Stimulated activated naive CD4-positive, alpha-beta T cell (primary cell): ENCODE measurements around the gene CFAP74.
"Not testable (repeated sequence)": the region's sequence is repeated elsewhere in the genome, so short reads cannot be mapped to it uniquely, and the experiment has no call there.

Experiments
- DNase-seq, 6 experiments: peaks; one replicate each; lab custom pipeline; 2025; lab: John Stamatoyannopoulos, UW

CFAP74 gene

GRCh38 chr1:1988061-1988945 lies 15.3 kb downstream of the CFAP74 start:
- DNase-seq: no peak

- DNase-seq: no peak
Observed at GRCh38 chr1:1987142-1987510, 16.5 kb downstream of the CFAP74 start.

GRCh38 chr1:1986451-1987141 lies 17.0 kb downstream of the CFAP74 start:
- no peak for DNase-seq

- no peak for DNase-seq
Observed at GRCh38 chr1:1985375-1986050, 18.1 kb downstream of the CFAP74 start.

- no peak for DNase-seq
Observed at GRCh38 chr1:1984560-1985070, 19.0 kb downstream of the CFAP74 start.

GRCh38 chr1:1982379-1983232 lies 21.0 kb downstream of the CFAP74 start:
- no peak for DNase-seq

GRCh38 chr1:1981631-1982327 lies 21.8 kb downstream of the CFAP74 start:
- DNase-seq: not testable (repeated sequence)

- DNase-seq: no peak
Observed at GRCh38 chr1:1981142-1981500, 22.5 kb downstream of the CFAP74 start.

GRCh38 chr1:1980467-1981141 lies 23.0 kb downstream of the CFAP74 start:
- DNase-seq: no peak

- DNase-seq: no peak
Observed at GRCh38 chr1:1979482-1980165, 24.0 kb downstream of the CFAP74 start.

- not testable (repeated sequence) for DNase-seq
Observed at GRCh38 chr1:1978690-1979481, 24.7 kb downstream of the CFAP74 start.

GRCh38 chr1:1978108-1978507 lies 25.5 kb downstream of the CFAP74 start:
- DNase-seq: no peak

GRCh38 chr1:1976031-1976430 lies 27.6 kb downstream of the CFAP74 start:
- no peak for DNase-seq

- DNase-seq: no peak
Observed at GRCh38 chr1:1975535-1975934, 28.1 kb downstream of the CFAP74 start.

GRCh38 chr1:1974834-1975233 lies 28.8 kb downstream of the CFAP74 start:
- DNase-seq: no peak

- no peak for DNase-seq
Observed at GRCh38 chr1:1973716-1974642, 29.6 kb downstream of the CFAP74 start.

GRCh38 chr1:1972976-1973715 lies 30.4 kb downstream of the CFAP74 start:
- DNase-seq: no peak
